HepG2 (cell line): ENCODE data around the gene GNRH2. TPM values are rescaled to one million over a fixed set of nuclear protein-coding genes. Genes with fewer than 3 reads are reported as not detected.
A peak's percentile ranks its signal among the peaks of the same experiment; 100 is the strongest.

Source experiments
- DNMT1 ChIP-seq: sonication (generic); formaldehyde crosslinking; IDR thresholded peaks from 2 replicates; pipeline ENCODE4 v1.5.1; 2020; ENCODE audit warnings: mild to moderate bottlenecking, missing genetic modification reagents
- FLYWCH1 ChIP-seq: sonication (generic); formaldehyde crosslinking; IDR thresholded peaks from 2 replicates; pipeline ENCODE4 v1.8.1; 2023; ENCODE audit warnings: mild to moderate bottlenecking, missing genetic modification reagents
- FOXP1 ChIP-seq, 2 experiments: fragments of 450-650 bp in 1 of 2; IDR thresholded peaks; 2 replicates each; pipeline ENCODE4 v1.6.1; 2017 to 2018; ENCODE audit warnings: antibody characterized with exemption in 1 of 2
- HOXA3 ChIP-seq: sonication (generic); formaldehyde crosslinking; IDR thresholded peaks from 2 replicates; pipeline ENCODE4 v1.5.0; 2020; ENCODE audit warnings: missing genetic modification reagents
- HOXA5 ChIP-seq: sonication (generic); formaldehyde crosslinking; IDR thresholded peaks from 2 replicates; pipeline ENCODE4 v1.4.0; 2020; ENCODE audit warnings: missing genetic modification reagents
- MEIS1 ChIP-seq: sonication (generic); formaldehyde crosslinking; IDR thresholded peaks from 2 replicates; pipeline ENCODE4 v1.9.0; 2021; ENCODE audit warnings: mild to moderate bottlenecking, missing genetic modification reagents, moderate library complexity, borderline replicate concordance
- SCMH1 ChIP-seq: sonication (generic); formaldehyde crosslinking; IDR thresholded peaks from 2 replicates; pipeline ENCODE4 v1.9.0; 2021; ENCODE audit warnings: missing genetic modification reagents, mild to moderate bottlenecking, borderline replicate concordance
- SMAD3 ChIP-seq: sonication (generic); formaldehyde crosslinking; IDR thresholded peaks from 2 replicates; pipeline ENCODE4 v1.4.0; 2020; ENCODE audit warnings: missing genetic modification reagents
- SRF ChIP-seq: IDR thresholded peaks from 2 replicates; pipeline ENCODE4 v1.6.1; 2011; ENCODE audit warnings: mild to moderate bottlenecking, low read depth, low read length, moderate library complexity
- ZNF354B ChIP-seq: sonication (generic); formaldehyde crosslinking; IDR thresholded peaks from 2 replicates; pipeline ENCODE4 v1.8.0; 2022; ENCODE audit warnings: mild to moderate bottlenecking, missing genetic modification reagents
- ZNF614 ChIP-seq: IDR thresholded peaks from 2 replicates; pipeline ENCODE4 v1.6.1; 2018; ENCODE audit warnings: missing biosample characterization, missing genetic modification reagents, inconsistent platforms, borderline replicate concordance
- ZNF780A ChIP-seq: sonication (generic); formaldehyde crosslinking; IDR thresholded peaks from 2 replicates; pipeline ENCODE4 v1.8.0; 2022; ENCODE audit warnings: mild to moderate bottlenecking, missing genetic modification reagents, moderate library complexity
- polyA plus RNA-seq, 8 experiments: library from polyadenylated mRNA; depleted of rRNA in 3 of 8; stranded (reverse) in 7 of 8; unstranded in 1 of 8; fragments of >200 nt; fragmentation: Illumina TruSeq in 4 of 8; extraction: Trizol in 4 of 8; gene quantifications; 2 replicates each; pipeline versions ENCODE4 v1.2.1 to v1.2.3, GENCODE V29; 2011 to 2016; ENCODE audit warnings: low read depth in 4 of 8, missing spikeins in 1 of 8, mixed read lengths in 1 of 8; ENCODE audit not compliant: insufficient read depth in 1 of 8
- total RNA-seq, 5 experiments: library from RNA; depleted of rRNA; stranded (reverse); fragments of >200 nt; fragmentation: Illumina TruSeq; extraction: Trizol; gene quantifications; 2 replicates each; pipeline ENCODE4 v1.2.3, GENCODE V29; 2016; ENCODE audit warnings: low read depth in 1 of 5
- TF ChIP-seq, protein P1 (sequence below): sonication (generic); formaldehyde crosslinking; IDR thresholded peaks from 2 replicates; pipeline ENCODE4 v1.4.0; 2020; ENCODE audit warnings: missing genetic modification reagents, low read depth, mild to moderate bottlenecking, borderline replicate concordance
- TF ChIP-seq, protein P2 (sequence below): sonication (generic); formaldehyde crosslinking; IDR thresholded peaks from 2 replicates; pipeline ENCODE4 v1.8.0; 2022; ENCODE audit warnings: mild to moderate bottlenecking, missing genetic modification reagents
- TF ChIP-seq, protein P3 (sequence below): sonication (generic); formaldehyde crosslinking; IDR thresholded peaks from 2 replicates; pipeline ENCODE4 v1.4.0; 2020; ENCODE audit warnings: missing genetic modification reagents
- TF ChIP-seq, protein P4 (sequence below): sonication (generic); formaldehyde crosslinking; IDR thresholded peaks from 2 replicates; pipeline ENCODE4 v1.4.0; 2020; ENCODE audit warnings: missing genetic modification reagents, borderline replicate concordance
- TF ChIP-seq, protein P5 (sequence below): sonication (generic); formaldehyde crosslinking; IDR thresholded peaks from 2 replicates; pipeline ENCODE4 v1.4.0; 2020; ENCODE audit warnings: missing genetic modification reagents, borderline replicate concordance
- TF ChIP-seq, protein P6 (sequence below): IDR thresholded peaks from 2 replicates; pipeline ENCODE4 v1.6.1; 2016; ENCODE audit warnings: mild to moderate bottlenecking

GNRH2 gene
- total and polyA plus RNA-seq, 2 of the 13 experiments (the other 11 are each of a cell fraction or from before 2014, with no cell fraction given): 0.28 TPM; not detected in 1

DNA sequence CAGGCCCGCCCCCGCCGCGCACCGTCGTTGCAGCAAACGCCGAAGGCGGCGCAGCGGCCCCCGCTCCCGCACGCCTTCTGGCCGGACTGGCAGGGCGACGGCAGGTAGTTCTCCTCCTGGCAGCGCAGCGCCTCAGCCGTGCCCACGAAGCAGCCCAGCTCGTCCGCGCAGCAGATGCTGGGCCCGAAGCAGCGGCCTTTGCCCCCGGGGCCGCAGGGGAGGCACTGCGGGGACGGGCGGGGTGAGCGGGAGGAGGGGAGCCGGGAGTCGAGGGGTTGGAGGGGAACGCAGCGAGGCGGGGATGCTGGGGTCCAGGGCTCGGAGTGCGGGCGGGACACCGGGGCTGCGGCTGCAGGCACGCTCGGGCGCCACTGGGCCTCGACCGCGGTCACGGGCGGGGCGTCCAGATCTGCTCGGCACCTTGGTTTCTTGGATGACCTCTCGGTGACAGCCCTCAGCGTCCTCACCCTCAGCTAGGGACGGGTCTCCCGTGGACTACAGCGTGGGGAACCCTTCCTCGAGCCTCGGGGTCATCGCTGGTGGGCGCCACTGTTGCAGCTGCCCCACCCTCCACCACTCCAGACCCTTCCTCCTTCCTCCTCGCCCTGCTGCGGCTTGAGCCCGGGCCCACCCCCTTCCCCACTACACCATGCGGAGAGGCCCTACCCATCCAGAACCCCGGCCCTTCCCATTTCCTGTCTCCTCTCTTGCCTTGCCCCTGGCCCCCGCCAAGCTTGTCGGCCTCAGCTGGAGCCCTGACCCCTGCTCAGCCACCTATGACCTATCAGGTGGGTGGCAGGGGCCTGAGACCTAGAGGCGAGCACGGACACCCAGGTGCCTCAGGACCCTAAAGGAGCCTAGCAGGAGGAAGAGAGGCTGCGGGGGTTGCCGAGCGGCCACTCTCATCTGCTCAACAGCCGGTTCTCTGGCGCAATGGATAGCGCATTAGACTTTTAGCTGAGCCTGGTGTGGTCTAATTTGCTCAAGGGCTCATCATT, 39.8 kb downstream of the GNRH2 start (continued):
- TF ChIP-seq HOXA5 (CRISPR knock-in tag) (no peak), FLYWCH1 (no peak), SCMH1 (CRISPR knock-in tag) (no peak), ZNF614 (CRISPR knock-in tag) (no peak; the same call in 1 of the 2 replicates), DNMT1 (no peak; the same call in 1 of the 2 replicates), ZNF780A (CRISPR knock-in tag) (no peak), ZNF354B (CRISPR knock-in tag) (no peak), HOXA3 (CRISPR knock-in tag) (peak; percentile 18), SRF (no peak), SMAD3 (CRISPR knock-in tag) (no peak), FOXP1 (IDR thresholded peaks at IDR 0.05) (no peak), FOXP1 (CRISPR knock-in tag; IDR thresholded peaks at IDR 0.05) (no peak), MEIS1 (CRISPR knock-in tag) (peak; percentile 53)
- TF ChIP-seq, protein P1, sequence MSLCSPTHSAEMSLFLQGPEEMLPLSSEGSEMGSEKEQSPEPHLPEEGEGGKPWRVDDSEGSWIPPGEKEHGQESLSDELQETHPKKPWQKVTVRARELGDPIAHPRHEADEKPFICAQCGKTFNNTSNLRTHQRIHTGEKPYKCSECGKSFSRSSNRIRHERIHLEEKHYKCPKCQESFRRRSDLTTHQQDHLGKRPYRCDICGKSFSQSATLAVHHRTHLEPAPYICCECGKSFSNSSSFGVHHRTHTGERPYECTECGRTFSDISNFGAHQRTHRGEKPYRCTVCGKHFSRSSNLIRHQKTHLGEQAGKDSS (CRISPR knock-in tag): 0 out of 2 replicates have a peak, but pooled peaks have one; percentile 15
- TF ChIP-seq, protein P2, sequence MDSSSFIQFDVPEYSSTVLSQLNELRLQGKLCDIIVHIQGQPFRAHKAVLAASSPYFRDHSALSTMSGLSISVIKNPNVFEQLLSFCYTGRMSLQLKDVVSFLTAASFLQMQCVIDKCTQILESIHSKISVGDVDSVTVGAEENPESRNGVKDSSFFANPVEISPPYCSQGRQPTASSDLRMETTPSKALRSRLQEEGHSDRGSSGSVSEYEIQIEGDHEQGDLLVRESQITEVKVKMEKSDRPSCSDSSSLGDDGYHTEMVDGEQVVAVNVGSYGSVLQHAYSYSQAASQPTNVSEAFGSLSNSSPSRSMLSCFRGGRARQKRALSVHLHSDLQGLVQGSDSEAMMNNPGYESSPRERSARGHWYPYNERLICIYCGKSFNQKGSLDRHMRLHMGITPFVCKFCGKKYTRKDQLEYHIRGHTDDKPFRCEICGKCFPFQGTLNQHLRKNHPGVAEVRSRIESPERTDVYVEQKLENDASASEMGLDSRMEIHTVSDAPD: no peak
- TF ChIP-seq, protein P3, sequence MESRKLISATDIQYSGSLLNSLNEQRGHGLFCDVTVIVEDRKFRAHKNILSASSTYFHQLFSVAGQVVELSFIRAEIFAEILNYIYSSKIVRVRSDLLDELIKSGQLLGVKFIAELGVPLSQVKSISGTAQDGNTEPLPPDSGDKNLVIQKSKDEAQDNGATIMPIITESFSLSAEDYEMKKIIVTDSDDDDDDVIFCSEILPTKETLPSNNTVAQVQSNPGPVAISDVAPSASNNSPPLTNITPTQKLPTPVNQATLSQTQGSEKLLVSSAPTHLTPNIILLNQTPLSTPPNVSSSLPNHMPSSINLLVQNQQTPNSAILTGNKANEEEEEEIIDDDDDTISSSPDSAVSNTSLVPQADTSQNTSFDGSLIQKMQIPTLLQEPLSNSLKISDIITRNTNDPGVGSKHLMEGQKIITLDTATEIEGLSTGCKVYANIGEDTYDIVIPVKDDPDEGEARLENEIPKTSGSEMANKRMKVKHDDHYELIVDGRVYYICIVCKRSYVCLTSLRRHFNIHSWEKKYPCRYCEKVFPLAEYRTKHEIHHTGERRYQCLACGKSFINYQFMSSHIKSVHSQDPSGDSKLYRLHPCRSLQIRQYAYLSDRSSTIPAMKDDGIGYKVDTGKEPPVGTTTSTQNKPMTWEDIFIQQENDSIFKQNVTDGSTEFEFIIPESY (CRISPR knock-in tag): peak; percentile 97
- TF ChIP-seq, protein P4, sequence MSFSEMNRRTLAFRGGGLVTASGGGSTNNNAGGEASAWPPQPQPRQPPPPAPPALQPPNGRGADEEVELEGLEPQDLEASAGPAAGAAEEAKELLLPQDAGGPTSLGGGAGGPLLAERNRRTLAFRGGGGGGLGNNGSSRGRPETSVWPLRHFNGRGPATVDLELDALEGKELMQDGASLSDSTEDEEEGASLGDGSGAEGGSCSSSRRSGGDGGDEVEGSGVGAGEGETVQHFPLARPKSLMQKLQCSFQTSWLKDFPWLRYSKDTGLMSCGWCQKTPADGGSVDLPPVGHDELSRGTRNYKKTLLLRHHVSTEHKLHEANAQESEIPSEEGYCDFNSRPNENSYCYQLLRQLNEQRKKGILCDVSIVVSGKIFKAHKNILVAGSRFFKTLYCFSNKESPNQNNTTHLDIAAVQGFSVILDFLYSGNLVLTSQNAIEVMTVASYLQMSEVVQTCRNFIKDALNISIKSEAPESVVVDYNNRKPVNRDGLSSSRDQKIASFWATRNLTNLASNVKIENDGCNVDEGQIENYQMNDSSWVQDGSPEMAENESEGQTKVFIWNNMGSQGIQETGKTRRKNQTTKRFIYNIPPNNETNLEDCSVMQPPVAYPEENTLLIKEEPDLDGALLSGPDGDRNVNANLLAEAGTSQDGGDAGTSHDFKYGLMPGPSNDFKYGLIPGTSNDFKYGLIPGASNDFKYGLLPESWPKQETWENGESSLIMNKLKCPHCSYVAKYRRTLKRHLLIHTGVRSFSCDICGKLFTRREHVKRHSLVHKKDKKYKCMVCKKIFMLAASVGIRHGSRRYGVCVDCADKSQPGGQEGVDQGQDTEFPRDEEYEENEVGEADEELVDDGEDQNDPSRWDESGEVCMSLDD (CRISPR knock-in tag): no peak
- TF ChIP-seq, protein P5, sequence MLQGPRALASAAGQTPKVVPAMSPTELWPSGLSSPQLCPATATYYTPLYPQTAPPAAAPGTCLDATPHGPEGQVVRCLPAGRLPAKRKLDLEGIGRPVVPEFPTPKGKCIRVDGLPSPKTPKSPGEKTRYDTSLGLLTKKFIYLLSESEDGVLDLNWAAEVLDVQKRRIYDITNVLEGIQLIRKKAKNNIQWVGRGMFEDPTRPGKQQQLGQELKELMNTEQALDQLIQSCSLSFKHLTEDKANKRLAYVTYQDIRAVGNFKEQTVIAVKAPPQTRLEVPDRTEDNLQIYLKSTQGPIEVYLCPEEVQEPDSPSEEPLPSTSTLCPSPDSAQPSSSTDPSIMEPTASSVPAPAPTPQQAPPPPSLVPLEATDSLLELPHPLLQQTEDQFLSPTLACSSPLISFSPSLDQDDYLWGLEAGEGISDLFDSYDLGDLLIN: no peak
- TF ChIP-seq, protein P6, sequence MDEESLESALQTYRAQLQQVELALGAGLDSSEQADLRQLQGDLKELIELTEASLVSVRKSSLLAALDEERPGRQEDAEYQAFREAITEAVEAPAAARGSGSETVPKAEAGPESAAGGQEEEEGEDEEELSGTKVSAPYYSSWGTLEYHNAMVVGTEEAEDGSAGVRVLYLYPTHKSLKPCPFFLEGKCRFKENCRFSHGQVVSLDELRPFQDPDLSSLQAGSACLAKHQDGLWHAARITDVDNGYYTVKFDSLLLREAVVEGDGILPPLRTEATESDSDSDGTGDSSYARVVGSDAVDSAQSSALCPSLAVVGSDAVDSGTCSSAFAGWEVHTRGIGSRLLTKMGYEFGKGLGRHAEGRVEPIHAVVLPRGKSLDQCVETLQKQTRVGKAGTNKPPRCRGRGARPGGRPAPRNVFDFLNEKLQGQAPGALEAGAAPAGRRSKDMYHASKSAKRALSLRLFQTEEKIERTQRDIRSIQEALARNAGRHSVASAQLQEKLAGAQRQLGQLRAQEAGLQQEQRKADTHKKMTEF (CRISPR knock-in tag): no peak
